Stimulated activated CD8-positive, alpha-beta memory T cell treated with anti-CD3 and anti-CD28 coated beads, Interleukin-12 subunit alpha, Interleukin-12 subunit beta, amount 100 ng/mL, for 24 hours (primary cell): ENCODE data around the gene SYCP3.
"Not testable (repeated sequence)": the region's sequence is repeated elsewhere in the genome, so short reads cannot be mapped to it uniquely, and the experiment has no call there.

ENCODE experiments used
- DNase-seq: peaks from one replicate; pipeline ENCODE4 v3.0.0-alpha.2; 2020; ENCODE audit errors: extremely low read depth

SYCP3 gene

DNA sequence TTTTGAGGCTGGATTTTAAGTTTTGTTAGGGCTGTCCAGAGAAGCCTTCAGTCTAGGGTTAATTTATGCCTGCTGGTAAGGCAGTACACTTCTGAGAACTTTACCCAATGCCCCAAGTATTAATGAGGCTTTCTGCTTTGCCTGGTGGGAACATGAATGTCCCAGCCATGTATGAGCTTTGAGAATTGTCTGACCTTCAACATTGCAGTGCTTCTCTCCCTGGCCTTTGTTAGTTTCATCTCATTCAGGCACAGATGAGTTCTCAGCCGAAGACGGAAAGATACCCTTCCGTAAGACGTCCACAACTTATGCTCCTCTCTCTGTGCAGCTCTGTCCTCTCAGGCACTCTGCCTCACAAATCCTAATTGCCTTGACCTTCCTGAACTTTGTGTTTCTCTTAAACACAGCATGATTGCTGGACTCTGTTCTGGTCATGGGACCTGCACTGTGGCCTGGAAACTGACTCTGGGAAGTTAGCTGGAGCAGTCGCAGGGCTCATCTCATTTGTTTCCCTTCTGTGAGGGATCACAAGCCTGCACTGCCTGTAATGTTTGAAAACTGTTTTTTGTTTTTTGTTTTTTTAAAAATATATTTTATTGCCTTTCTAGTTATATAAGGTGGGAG lies 26.1 kb downstream of the SYCP3 start:
- DNase-seq, result no peak

DNA sequence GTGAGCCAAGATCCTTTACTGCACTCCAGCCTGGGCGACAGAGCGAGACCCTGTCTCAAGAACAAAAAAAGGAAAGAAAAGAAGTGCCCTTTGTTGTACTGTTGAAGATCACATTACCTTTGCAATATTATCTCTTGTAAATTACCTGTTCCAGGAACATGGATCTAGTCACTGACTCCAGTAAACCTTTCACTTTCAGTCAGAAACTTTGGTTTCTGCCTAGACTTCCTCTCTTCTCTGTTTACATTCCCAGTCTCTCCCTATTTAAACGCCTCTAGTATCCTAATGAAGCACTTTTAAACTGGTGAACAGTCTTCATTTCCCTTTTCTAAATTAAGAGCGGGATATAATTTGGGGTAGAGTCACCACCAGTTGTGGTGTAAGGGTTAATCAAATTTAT lies 29.0 kb downstream of the SYCP3 start:
- no peak for DNase-seq

DNA sequence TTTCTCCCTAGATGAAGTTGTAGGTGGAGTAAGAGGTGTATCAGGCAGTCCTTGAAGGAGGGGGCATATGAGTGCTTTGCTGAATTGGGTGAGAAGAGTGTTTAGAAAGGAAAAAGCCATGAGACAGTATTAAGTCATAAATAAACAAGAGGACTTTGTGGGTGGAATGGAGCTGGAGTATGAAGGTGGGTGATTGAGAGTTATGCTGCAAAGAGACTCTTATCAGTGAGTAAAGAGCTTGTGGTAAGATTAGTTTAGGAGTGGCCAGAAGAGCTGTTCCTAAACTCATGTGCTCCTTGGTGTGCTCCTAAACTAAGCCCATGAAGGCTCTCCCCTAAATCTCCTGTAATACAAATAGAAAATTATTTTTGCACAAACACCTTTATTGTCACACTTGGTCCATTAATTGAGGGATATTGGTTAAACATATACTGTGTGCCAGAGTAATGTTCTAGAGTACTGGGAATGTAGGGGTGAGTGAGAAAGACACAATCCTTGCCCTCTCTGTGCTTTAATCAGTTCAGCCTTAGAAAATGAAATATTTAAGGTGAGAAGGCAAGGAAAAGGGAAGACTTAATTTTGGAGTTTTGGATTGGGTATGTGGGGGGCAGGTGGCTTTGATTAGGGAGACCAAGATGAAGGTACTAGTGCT lies 32.0 kb downstream of the SYCP3 start:
- DNase-seq, result no peak

DNA sequence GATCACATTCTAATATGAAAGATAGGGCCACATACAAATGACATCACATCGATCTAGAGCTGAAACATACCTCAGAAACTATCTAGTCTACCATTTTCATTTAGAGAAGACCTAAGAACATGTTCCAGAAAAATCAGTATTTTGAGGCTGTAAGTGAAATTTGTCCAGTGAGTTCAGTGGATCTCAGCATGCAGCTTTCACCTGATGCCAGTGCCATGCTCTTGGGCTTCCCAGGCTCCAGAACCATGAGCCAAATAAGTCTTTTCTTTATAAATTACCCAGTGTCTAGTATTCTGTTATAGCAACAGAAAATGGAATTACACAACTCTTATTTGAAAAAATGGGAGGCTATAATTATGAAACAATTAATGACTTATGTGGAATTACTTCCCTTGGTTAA lies 32.9 kb downstream of the SYCP3 start:
- no peak for DNase-seq

DNA sequence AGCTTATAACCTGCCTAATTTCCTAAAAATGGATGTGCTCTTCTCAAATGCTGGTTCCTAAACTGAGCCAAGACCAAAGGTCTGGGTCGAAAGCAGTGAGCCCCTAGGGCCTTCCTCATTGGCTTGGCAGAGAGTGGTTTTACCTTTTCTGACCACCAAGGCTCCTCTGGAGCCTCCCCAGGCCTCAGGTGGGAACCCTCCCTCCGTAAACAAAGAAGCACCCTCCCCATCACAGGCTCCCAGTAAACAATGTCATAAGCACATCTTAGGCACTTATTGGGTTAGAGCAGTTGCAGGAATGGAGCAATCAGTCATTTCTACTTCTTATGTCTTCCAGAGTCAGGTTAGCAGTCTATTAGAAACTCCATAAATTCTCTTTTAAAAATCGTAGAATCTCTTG lies 35.8 kb downstream of the SYCP3 start:
- no peak for DNase-seq

DNA sequence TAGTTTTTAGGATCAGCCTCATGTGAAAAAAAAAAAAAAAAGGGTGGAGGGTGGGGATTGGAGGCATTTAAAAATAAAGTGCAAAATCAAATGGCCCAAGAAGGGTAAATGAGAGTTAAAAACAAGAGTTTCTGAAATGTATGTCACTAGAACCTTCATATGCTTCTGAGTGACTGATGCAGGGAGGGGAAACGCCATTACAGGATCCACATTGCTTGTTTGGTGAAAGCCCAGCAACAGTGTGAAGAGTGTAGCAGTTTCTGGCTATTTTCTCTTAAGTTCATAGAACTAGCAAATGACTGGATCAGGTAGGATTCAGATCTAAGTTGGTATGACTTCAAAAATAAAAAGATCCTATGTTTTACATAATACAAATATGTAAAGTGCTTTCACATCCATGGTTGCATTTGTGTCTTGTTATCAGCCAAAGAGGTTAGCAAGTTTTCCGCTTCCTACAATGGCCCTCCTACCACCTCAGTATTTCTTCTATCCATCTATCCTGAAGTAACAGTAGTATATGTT lies 38.9 kb downstream of the SYCP3 start:
- DNase-seq, result no peak

DNA sequence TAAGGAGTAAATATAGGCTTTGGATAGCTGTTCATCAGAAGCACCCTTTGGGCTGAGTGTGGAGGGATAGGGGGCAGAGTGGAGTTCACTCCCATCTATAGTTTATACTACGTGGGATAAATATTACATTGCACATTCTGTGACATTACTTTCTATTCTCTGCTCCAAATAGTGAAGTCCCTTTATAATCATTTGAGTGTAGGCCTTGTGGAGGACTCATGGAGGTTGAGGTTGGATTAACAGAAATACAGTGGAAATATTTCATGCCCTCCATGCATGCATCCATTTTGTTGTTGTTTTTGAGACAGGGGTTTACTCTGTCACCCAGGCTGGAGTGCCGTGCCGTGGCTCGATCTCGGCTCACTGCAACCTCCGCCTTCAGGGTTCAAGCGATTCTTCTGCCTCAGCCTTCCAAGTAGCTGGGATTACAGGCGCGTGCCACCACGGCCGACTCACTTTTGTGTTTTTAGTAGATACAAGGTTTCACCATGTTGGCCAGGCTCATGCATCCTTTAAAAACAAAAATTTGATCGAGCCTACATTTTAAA lies 40.4 kb downstream of the SYCP3 start:
- DNase-seq, result no peak

DNA sequence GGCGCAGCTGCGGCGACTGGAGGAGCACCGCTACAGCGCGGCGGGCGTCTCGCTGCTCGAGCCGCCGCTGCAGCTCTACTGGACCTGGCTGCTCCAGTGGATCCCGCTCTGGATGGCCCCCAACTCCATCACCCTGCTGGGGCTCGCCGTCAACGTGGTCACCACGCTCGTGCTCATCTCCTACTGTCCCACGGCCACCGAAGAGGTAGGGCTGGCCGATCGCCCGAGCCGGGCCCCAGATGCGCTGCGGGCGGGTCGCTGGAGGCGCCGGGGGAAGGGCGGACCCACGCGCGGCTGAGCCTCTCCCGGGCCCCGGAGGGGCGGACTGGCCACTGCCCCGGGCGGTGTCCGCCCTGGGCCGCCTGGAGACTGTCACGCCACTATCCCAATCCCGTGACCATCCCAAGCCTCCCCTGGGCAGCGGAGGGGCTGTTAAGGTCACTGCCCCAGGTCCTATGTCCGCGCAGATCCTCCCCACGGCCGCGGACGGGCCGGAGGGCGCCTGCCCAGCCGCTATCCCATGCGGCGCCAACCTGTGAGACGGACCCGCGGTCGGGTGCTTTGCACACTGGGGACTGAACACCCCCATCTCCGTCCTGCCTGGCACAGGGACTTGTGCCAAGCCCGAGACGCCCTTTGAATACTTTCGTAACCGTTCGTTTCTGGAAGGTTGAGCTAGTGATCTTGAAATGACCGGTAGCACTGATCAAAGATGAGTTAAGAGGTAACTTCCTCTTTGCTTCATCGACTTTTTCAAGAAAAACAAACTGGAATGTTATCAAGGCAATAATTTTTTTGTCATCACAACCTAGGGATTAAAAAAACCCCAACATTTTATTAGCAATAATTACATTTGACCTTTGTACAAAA lies 41.1 kb downstream of the SYCP3 start:
- DNase-seq, result no peak

DNA sequence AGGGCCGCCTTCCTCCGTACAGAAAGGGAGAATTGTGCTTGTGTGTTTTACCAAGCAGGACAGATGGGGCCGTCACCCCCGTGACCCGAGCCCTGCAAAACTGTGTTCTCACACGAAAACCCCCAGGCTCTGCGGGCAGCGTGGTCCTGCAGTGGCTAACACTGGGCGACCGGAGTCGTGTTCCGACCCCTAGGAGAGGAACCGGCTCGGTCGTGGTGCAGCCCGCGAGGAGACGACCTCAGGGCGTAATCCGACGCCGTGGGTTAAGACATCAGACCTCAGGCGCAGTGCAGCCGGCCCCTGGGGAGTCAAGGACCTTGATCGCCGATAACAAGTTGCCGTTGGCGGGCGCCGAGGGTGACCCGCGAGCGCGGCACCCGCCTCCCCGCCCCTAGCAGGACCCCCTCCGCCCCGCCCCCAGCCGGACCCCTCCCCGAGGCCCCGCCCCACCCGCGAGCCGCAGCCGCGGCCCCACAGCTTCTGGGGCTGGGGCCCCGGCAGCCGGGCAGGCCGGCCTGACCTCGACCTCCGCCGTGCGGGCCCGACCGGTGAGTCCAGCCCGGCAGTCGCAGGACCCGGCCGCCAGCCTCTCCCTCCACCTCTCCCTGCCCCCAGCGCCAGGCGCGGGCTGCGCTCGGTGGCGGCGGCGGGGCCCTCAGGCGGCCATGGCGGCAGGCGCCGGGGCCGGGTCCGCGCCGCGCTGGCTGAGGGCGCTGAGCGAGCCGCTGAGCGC lies 41.9 kb downstream of the SYCP3 start, which contains the start of gene CHPT1:
CHPT1 (plus strand) TSS at position 444 of the 733 bp plus-strand sequence; CDS start at position 666, 222 bp downstream.
- DNase-seq, result peak; percentile 38

DNA sequence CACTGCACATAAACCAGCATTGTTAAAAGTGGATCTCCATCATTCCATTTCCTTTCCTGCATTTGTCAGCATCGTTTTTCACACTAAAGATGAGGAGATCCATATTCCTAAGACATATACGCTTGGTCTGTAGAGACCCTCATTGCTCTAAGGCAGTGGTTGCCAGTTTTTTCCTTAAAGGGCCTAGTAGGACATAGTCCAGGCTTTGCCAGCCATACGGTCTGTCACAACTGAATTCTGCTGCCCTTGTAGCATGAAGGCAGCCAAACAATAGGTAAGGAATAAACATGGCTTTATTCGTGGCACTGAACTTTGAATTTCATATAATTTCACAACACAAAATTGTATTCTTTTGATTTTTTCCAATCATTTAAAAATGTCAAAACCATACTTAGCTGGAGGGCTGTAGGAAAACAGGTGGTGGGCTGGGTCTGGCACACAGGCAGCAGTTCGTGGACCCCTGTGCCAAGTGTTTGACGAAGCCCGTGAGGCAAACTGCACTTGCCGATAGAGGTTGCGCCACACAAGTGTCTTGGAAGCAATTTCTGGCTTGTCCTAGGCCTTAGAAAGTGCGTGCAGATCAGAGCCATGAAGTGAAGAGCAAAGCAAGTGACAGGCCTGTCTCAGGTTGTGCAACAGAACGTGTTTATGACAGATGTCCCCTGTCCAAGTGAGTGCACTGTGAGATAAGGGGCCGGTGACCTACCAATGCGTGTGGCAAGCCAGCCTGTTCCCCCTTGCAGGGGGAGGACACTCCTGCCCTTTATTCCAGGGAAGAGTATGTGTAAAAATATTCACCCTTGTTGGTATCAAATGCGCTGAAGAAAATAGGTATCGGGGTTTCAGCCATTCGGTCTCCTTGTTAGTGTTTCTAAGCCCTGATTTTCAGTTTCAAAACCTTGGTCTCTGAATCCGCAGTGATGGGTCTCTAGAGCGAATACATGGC lies 42.7 kb downstream of the SYCP3 start:
- DNase-seq, result no peak

DNA sequence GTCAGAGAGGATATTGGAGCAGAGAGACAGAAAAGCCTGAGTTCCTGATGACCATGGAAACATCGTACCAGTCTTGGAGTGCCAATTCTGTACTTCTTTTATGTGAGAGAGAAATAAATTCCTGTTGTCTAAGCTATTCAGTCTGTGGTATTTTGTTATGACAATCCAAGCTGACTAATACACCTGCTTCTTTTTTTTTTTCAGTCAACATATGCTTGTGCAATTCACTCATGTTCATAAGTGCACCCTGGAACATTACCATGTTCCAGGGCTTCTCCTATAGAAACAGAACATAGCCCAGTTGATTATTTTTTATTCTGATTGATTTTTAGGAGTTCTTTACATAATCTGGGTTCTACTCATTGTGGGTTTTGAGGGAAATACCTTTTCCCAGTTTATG lies 43.6 kb downstream of the SYCP3 start:
- no peak for DNase-seq

DNA sequence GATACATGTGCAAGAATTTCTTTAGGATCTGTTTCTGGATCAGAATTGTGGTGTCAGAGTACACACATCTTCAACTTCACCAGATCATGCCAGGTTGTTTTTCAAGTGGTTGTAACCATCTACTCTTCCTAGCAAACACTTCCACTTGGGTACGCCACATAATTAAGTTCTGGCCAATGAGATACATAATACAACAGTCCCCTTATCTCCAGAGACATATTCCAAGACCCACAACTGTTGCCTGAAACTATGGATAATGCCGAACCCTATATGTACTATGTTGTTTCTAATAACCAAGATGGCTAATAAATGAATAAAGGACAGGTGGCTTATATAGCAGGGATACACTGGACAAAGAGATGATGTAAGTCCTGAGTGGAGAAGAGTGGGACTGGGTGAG lies 44.3 kb downstream of the SYCP3 start:
- DNase-seq, result no peak

DNA sequence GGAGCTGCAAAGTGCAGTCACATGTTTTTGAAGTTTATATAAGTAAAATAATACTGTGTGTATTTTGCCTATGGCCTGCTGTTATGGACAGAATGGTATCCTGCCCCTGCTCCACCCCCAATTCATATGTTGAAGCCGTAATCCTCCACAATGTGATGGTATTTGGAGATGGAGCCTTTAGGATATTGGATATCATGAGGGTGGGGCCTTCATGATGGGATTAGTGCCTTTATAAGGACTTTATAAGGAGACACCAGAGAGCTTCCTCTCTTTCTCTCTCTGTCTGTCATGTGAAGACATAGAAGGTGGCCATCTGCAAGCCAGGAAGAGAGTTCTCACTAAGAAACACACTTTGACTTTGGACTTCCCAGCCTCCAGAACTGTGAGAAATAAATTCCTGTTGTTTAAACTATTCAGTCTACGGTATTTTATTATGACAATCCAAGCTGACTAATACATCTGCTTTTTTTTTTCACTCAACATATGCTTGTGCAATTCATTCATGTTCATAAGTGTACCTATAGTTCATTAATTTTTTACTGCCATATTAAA lies 44.9 kb downstream of the SYCP3 start:
- no peak for DNase-seq

DNA sequence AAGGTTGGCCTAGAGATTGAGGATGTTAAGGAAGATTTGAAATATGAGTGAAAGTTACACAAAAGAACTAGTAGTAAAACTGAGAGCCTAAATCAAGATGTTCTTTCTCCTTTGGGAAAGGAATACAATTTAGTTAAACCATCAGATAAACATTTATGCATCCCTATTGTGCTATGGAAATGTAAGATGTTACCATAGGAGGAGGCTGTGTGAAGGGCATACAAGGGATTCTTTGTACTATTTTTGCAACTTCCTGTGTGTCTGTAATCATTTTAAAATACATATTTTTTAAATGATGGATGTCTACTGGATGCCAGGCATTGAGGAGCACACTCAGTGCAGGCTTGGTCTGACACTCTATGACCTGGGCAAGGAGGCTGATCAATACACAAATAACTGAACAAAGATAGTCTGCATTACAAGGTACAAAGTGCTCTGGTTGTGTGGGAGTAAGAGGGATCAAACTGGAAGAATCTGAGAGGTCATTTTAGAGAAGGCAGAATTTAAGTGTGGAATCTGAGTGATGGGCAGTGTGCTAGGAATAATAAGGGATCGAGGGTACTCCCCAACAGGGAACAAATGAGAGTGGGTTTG lies 47.7 kb downstream of the SYCP3 start:
- no peak for DNase-seq

DNA sequence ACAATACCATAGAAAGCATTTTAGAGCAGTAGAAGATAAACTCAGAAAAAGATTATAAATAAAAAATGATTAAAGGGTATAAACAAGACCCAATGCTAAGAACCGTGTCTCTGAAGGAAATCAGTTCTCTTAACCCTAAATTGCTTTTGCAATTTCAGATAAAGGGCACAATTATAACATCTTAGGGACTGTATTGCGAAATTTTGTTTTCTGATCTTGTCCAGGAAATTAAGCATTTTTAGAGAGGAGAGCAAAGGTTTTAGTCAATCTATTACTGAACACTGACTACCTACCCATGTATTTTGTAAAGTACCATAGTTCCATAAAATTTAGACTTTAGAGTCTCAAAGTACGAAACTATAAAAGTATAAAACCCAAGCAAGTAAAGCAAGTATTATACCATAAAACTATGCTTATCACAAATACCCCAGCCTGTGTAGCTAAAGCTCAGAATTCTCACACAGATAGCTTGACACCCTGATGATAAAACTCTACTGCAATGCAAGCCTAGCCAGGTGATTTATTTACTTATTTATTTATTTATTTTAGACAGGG lies 48.6 kb downstream of the SYCP3 start:
- DNase-seq, result no peak

DNA sequence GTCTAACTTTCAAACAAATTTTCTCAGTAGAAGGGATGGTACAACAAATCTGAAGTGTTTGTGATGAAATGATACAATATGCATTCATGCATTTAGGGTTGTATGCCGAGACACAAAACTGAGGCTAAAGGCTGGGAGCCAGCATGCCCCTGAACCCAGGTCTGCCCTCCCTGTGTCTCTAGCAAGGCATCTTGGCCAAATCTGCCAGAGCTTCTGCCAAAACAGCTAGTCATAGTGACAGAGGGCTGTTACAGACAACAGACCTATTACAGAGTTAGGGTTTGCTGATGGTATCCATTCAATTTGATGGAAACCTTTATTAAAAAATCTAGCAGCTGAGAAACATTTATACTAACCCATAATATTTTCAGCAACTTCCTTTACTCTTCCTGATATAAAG lies 53.1 kb downstream of the SYCP3 start:
- DNase-seq, result no peak

DNA sequence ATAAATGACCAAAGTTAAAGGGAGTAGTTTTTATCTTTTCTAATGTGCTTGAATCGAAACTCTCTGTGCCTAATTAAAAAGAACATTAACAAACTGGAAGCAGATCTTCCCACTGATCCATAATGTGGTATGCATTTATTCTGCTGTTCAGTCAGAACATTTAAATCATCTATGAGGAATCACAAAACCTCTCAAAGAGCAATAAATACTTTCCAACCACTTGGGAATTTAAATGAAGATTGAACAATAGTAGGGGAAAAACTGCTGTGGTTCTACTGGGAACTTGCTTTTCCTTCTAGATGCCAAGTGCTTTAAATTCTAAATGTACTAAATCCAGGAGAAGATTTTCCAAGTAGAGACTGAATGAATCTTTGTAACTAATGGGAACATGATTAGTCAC lies 54.2 kb downstream of the SYCP3 start:
- no peak for DNase-seq

DNA sequence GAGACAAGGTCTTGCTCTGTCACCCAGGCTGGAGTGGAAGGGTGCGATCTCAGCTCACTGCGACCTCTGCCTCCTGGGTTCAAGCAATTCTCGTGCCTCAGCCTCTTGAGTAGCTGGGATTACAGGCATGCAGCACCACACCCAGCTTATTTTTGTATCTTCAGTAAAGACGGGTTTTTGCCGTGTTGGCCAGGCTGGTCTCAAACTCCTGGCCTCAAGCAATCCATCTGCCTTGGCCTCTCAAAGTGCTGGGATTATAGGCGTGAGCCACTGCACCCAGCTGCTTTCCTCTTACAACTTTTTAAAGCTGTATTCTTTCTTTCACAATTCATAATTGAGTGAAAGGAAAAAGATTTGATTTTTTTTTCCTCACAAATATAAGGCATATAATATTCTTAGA lies 57.6 kb downstream of the SYCP3 start:
- not testable (repeated sequence) for DNase-seq

DNA sequence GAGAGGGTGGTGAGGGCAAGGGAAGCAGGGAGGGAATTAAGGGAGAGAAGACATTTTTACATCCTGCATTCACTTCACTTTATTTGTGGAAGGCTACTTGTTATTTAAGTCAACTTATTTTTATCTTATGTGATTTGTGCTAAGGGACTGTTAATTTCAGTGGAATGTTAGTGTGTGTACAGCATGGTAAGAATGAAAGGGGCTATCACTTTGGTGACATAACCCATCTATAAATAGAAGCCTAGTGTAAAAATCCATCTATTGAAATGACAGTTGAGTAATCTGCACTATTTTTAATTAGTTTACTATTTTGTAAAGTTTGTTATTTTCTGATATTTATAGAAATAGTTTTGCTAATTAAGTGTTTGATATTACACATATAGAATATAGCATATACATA lies 58.6 kb downstream of the SYCP3 start:
- DNase-seq, result no peak
